Stomach (tissue), 4 donors: ENCODE data around the gene HP.

Experiments used
- POLR2A ChIP-seq, 4 donors: fragments of 450-650 bp; IDR thresholded peaks; one replicate each; pipeline ENCODE4 v1.6.1; 2016; ENCODE audit warnings: antibody characterized with exemption in 4 of 4, control low read depth in 2 of 4, mild to moderate bottlenecking in 1 of 4, moderate library complexity in 1 of 4
- POLR2AphosphoS5 ChIP-seq, 3 donors: sonication (generic); formaldehyde crosslinking; IDR thresholded peaks; one replicate each; pipeline ENCODE4 v1.6.1; 2016; ENCODE audit warnings: antibody characterized with exemption in 3 of 3
- TF ChIP-seq, protein P1 (sequence below), 7 experiments: fragments of 450-650 bp in 4 of 7; fragments of 200-600 bp in 3 of 7; sonication (generic) in 3 of 7; IDR thresholded peaks; one replicate each; pipeline ENCODE4 v1.5.1; 2016 to 2019; ENCODE audit warnings: antibody characterized with exemption in 7 of 7, control low read depth in 2 of 7, mild to moderate bottlenecking in 1 of 7

DNA sequence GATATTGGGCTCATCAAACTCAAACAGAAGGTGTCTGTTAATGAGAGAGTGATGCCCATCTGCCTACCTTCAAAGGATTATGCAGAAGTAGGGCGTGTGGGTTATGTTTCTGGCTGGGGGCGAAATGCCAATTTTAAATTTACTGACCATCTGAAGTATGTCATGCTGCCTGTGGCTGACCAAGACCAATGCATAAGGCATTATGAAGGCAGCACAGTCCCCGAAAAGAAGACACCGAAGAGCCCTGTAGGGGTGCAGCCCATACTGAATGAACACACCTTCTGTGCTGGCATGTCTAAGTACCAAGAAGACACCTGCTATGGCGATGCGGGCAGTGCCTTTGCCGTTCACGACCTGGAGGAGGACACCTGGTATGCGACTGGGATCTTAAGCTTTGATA lies 6.1 kb downstream of the HP start:
- TF ChIP-seq POLR2A (IDR thresholded peaks at IDR 0.05) (no peak), POLR2AphosphoS5 (IDR thresholded peaks at IDR 0.05) (no peak)
- TF ChIP-seq, protein P1, sequence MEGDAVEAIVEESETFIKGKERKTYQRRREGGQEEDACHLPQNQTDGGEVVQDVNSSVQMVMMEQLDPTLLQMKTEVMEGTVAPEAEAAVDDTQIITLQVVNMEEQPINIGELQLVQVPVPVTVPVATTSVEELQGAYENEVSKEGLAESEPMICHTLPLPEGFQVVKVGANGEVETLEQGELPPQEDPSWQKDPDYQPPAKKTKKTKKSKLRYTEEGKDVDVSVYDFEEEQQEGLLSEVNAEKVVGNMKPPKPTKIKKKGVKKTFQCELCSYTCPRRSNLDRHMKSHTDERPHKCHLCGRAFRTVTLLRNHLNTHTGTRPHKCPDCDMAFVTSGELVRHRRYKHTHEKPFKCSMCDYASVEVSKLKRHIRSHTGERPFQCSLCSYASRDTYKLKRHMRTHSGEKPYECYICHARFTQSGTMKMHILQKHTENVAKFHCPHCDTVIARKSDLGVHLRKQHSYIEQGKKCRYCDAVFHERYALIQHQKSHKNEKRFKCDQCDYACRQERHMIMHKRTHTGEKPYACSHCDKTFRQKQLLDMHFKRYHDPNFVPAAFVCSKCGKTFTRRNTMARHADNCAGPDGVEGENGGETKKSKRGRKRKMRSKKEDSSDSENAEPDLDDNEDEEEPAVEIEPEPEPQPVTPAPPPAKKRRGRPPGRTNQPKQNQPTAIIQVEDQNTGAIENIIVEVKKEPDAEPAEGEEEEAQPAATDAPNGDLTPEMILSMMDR (IDR thresholded peaks at IDR 0.05): no peak
